Effector CD8-positive, alpha-beta T cell (primary cell): Measurements from ENCODE around the gene PPP2R3B.

ENCODE experiments used
- DNase-seq: peaks from one replicate; lab custom pipeline; 2025; lab: John Stamatoyannopoulos, UW

PPP2R3B gene

GRCh38 chrX:302975-303374 is 83.7 kb downstream of the PPP2R3B start:
- DNase-seq = no peak

- DNase-seq = no peak
Observed at GRCh38 chrX:300334-300733, 86.4 kb downstream of the PPP2R3B start.

DNA sequence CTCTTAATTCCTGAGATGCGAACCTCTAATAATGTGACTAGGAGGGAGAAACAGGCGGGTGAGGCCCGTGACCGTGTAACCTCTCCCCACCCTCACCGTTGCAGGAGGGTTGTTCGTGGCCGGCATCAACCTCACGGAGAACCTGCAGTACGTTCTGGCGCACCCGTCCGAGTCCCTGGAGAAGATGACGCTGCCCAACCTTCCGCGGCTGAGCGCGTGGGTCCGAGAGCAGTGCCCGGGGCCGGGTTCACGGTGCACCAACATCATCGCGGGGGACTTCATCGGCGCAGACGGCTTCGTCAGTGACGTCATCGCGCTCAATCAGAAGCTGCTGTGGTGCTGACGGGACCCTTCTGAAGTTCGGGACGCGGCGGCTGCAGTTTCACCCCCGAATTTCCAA is 87.7 kb downstream of the PPP2R3B start:
- DNase-seq = no peak

DNA sequence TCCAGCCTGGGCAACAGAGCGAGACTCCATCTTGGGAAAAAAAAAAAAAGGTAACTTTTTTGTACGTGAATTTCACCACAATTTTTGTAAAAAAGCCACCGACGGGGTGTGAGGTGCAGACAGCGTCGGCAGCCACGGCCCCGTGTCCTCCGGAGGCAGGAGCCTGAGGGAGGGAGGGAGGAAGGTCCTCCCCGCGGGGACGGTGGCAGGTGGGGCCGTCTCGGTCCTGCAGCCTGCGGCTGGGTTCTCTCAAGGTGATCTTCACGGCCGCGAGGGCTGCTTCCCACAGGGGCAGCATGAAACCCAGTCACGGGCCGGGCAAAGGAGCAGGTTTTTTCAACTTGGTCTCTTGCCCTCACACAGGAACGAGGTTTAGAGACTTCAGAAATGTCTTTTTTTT is 91.6 kb downstream of the PPP2R3B start:
- DNase-seq = no peak

DNA sequence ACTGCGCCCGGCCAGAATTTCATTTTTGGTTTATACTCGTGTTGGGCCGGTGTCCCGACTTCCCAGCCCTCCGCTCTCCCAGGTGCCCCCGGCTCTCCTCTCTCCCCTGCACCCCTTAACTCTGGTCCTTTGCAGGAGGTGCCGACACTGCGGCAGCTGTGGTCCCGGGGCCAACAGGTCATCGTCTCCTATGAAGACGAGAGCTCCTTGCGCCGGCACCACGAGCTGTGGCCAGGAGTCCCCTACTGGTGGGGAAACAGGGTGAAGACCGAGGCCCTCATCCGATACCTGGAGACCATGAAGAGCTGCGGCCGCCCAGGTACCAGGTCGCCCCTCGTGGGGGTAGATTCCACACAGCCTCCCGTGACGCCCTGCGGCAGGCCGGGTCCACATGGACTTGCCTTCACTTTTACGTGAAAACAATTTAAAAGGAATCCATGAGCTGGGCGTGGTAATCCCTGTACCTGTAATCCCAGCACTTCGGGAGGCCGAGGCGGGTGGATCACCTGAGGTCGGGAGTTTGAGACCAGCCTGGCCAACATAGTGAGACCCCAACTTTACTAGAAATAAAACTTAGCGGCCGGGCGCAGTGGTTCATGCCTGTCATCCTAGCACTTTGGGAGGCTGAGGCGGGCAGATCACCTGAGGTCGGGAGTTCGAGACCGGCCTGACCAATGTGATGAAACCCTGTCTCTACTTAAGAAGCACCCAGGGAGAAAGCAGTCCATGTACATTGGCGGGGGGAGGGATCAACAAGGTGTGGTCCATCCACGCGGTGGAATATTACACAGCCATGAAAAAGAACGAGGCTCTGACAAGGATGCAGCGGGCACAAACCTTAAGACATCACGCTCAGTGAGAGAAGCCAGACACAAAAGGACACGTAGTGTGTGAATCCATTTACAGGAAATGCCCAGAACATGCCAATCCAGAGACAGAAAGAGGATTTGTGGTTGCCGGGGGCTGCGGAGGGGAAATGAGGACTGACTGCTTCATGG is 93.5 kb downstream of the PPP2R3B start:
- DNase-seq = no peak

DNA sequence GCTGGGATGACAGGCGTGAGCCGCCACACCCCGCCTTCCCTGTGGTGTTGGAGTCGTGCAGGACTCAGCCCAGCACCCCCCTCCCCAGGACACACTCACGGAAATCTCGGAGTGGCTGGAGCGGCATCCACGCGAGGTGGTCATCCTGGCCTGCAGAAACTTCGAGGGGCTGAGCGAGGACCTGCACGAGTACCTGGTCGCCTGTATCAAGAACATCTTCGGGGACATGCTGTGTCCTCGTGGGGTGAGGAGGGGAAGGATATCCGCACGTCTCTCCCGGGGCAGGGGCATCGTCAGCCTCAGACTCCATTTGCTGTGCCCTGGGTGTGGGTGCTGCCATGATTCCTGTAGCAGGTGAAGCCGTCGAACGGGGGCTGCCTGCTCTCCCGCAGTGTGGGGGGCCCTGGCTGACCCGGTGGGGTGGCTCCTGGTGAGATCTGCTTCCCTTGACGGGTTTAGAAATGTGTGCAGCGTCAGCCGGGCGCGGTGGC is 95.3 kb downstream of the PPP2R3B start:
- no peak for DNase-seq

GRCh38 chrX:290476-291166 is 96.1 kb downstream of the PPP2R3B start:
- DNase-seq = no peak

DNA sequence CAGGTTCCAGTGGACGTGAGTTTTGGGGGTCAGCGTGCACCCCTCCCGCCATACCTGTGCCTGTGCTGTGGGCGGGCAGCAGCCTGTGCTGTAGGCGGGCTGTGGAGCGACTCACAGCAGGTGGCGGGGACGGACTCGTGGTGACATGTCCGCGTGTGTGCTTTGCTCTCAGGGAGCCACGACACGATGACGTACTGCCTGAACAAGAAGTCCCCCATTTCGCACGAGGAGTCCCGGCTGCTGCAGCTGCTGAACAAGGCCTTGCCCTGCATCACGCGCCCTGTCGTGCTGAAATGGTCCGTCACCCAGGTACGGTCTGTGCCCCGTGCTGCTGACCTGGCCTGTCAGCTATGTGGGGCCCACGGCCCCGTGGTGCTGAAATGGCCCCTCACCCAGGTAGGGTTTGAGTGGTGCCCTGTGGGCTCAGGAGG is 98.1 kb downstream of the PPP2R3B start:
- no peak for DNase-seq

GRCh38 chrX:287670-288069 is 99.0 kb downstream of the PPP2R3B start:
- DNase-seq = no peak

- no peak for DNase-seq
Observed at GRCh38 chrX:285076-285677, 101.5 kb downstream of the PPP2R3B start.
